ENCODE results near the gene DSCAM. TPM values are rescaled to one million over a fixed set of nuclear protein-coding genes. Genes with fewer than 3 reads are reported as not detected.

The DSCAM gene
- total RNA-seq, 4 donors from 2014 or later: 0.07 TPM; not detected in 3

DNA sequence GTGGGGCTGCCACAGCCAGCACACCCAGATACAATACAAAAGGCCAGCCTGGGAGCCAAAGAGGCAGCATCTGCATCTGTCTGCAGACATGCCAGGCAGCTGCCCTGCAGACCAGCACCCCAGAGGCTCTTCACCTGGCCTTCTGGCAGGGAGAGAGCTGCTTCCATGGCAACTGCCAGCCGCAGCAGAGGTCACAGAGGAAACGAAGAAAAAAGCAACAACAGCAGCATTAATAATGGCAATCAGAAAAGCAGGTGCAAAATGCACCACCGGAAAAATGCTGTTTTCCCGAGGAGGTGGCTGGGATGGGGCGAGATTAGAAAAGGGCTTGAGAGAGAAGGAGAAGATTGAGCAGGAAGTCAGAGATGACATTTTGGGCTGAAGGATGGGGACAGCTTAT lies 670.2 kb downstream of the DSCAM start:
- TF ChIP-seq POLR2A (IDR thresholded peaks at IDR 0.05): no peak
- TF ChIP-seq, protein P1, sequence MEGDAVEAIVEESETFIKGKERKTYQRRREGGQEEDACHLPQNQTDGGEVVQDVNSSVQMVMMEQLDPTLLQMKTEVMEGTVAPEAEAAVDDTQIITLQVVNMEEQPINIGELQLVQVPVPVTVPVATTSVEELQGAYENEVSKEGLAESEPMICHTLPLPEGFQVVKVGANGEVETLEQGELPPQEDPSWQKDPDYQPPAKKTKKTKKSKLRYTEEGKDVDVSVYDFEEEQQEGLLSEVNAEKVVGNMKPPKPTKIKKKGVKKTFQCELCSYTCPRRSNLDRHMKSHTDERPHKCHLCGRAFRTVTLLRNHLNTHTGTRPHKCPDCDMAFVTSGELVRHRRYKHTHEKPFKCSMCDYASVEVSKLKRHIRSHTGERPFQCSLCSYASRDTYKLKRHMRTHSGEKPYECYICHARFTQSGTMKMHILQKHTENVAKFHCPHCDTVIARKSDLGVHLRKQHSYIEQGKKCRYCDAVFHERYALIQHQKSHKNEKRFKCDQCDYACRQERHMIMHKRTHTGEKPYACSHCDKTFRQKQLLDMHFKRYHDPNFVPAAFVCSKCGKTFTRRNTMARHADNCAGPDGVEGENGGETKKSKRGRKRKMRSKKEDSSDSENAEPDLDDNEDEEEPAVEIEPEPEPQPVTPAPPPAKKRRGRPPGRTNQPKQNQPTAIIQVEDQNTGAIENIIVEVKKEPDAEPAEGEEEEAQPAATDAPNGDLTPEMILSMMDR (IDR thresholded peaks at IDR 0.05): no peak
- H3K9me3 ChIP-seq: no peaks in the 10 kb centered on the region
- no peaks in the 10 kb centered on the region for H3K36me3 ChIP-seq
- no peaks in the 10 kb centered on the region for H3K27me3 ChIP-seq
- no peak overlapping the region for H3K4me3 ChIP-seq
- intact Hi-C loops (cut with DNase I; ENCODE audit: low total_unique reads): no loop called here
- no peak for DNase-seq
- H3K4me1 ChIP-seq: no peaks in the 10 kb centered on the region
- H3K27ac ChIP-seq: no peak overlapping the region

DNA sequence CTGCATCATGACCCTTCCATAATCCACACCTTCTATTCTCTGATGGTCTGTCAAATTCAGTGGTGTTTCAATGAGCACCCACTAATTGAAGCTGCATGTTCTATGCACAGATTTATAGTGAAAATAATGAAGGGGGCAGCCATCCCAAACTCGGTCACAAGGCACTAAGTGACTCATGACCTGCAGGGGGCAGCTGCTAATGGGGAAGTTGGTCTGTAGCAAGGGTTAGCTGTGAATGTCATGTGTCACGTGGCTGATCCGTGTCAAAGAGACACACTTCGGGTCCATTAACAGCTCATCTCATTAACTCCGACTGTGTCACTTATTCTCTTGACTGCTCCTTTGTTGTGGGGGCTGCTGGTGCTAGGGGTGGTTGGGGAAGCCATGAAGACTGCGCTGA lies 673.1 kb downstream of the DSCAM start:
- intact Hi-C loops (cut with DNase I; ENCODE audit: low total_unique reads): no loop called here
- DNase-seq: no peak
- no peak overlapping the region for H3K27ac ChIP-seq
- no peaks in the 10 kb centered on the region for H3K4me1 ChIP-seq
- TF ChIP-seq, protein P1 (IDR thresholded peaks at IDR 0.05): no peak
- no peak for TF ChIP-seq POLR2A (IDR thresholded peaks at IDR 0.05)
- no peaks in the 10 kb centered on the region for H3K36me3 ChIP-seq
- H3K9me3 ChIP-seq: no peaks in the 10 kb centered on the region
- no peaks in the 10 kb centered on the region for H3K27me3 ChIP-seq
- H3K4me3 ChIP-seq: no peak overlapping the region

DNA sequence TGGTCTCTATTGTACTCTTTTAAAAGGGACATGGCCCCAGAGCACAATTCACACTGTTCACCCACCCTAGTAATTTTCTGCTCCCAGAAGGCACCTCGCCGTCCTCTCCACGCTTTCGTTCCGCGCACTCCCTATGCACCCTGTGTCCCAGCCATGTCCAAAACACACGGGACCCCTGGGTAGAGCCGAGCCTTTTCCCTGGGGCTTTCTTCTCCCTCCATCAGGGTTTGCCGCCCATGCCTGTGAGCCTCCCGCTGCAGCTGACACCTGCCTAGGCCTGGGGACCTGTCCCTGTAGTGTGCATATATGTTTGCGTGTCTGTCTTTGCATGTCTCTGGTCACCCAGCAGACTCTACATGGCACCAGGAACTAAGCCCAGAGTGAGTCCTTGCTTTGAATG lies 677.0 kb downstream of the DSCAM start:
- Histone ChIP-seq H3K36me3 (no peaks in the 10 kb centered on the region), H3K9me3 (no peaks in the 10 kb centered on the region), H3K4me3 (no peak overlapping the region), H3K4me1 (no peaks in the 10 kb centered on the region), H3K27me3 (no peaks in the 10 kb centered on the region), H3K27ac (no peak overlapping the region)
- TF ChIP-seq POLR2A (IDR thresholded peaks at IDR 0.05): no peak
- TF ChIP-seq, protein P1 (IDR thresholded peaks at IDR 0.05): no peak
- DNase-seq: no peak
- intact Hi-C loops (cut with DNase I; ENCODE audit: low total_unique reads): no loop called here

DNA sequence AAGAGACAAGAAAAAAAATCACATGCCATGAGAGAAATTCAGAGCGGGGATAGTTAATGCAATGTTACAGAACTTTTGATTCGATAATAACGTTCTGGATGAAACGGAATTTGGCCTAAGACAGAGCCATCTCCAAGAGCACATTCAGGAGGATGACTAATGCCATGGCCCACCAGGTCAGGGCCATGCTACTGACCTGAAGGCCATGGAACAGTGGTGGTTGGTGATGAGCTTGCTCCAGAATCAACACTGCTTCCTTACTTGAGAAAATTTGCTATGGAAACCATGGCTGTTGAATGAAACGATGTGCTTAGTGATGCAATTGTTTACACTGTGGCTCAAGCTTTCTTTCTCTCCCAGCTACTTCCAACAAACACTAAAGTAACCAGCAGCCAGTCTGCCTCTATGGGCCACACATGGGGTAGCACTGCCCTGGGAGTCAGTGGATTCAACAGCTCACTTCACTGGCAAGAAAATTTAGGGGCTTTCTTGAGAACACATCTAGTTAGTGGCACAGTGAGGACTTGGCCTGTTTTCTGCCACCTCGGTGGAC lies 680.6 kb downstream of the DSCAM start:
- no peak overlapping the region for H3K27ac ChIP-seq
- no peaks in the 10 kb centered on the region for H3K36me3 ChIP-seq
- TF ChIP-seq, protein P1 (IDR thresholded peaks at IDR 0.05): no peak
- TF ChIP-seq POLR2A (IDR thresholded peaks at IDR 0.05): no peak
- H3K27me3 ChIP-seq: no peaks in the 10 kb centered on the region
- no peak for DNase-seq
- intact Hi-C loops (cut with DNase I; ENCODE audit: low total_unique reads): no loop called here
- H3K4me3 ChIP-seq: no peak overlapping the region
- H3K4me1 ChIP-seq: no peaks in the 10 kb centered on the region
- no peaks in the 10 kb centered on the region for H3K9me3 ChIP-seq

DNA sequence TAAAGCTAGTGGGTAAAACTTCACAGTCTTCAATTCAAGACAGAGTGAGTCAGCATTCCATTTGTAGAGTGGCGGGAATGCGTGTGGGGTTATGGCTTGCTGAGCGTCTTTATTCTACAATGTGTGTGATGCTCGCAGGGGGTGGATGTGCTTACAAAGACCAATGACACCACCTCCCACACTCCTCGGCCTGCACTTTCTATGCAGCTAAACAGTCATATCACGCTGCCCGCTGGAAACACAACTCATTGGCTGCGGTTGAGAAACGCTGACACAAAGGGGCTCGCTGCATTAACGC lies 681.2 kb downstream of the DSCAM start:
- Histone ChIP-seq H3K27me3 (no peaks in the 10 kb centered on the region), H3K36me3 (no peaks in the 10 kb centered on the region), H3K27ac (no peak overlapping the region), H3K9me3 (no peaks in the 10 kb centered on the region), H3K4me3 (no peak overlapping the region), H3K4me1 (no peaks in the 10 kb centered on the region)
- no peak for TF ChIP-seq POLR2A (IDR thresholded peaks at IDR 0.05)
- TF ChIP-seq, protein P1 (IDR thresholded peaks at IDR 0.05): no peak
- intact Hi-C loops (cut with DNase I; ENCODE audit: low total_unique reads): no loop called here
- DNase-seq: no peak

Measured in uterus (tissue), 4 donors.